ENCODE data around the gene LNX1.

The LNX1 gene

DNA sequence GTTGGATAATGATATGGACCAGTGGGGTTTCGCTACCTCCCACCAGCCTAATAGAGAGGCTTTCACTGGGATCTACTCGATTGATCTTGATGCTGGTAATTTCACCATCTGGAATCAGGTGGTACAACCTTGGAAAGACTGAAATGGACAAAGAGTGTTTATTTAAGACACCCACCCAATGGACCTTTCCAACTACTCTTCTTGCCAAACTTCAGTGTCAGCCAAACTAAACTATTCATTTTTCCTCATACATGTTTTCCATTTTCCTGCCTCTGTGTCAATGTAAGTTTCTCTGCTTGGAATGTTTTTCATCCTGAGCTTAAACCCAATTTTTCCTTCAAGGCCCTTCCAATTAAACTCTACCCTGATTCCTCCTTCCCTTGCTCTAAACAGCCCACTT, 92.6 kb downstream of the LNX1 start:
- no peak overlapping the region for H3K4me3 Mint-ChIP-seq
- no peaks in the 10 kb centered on the region for H3K27me3 Mint-ChIP-seq
- no peak overlapping the region for H3K27ac Mint-ChIP-seq
- no peak for DNase-seq
- no peaks in the 10 kb centered on the region for H3K4me1 Mint-ChIP-seq
- H3K9me3 Mint-ChIP-seq: no peaks in the 10 kb centered on the region
- no peaks in the 10 kb centered on the region for H3K36me3 Mint-ChIP-seq
- CTCF ChIA-PET: interaction anchor here (1.4 kb wide), 1 partner anchor 8 kb away, joined by 5 read pairs; no protein-coding TSS in a partner anchor

DNA sequence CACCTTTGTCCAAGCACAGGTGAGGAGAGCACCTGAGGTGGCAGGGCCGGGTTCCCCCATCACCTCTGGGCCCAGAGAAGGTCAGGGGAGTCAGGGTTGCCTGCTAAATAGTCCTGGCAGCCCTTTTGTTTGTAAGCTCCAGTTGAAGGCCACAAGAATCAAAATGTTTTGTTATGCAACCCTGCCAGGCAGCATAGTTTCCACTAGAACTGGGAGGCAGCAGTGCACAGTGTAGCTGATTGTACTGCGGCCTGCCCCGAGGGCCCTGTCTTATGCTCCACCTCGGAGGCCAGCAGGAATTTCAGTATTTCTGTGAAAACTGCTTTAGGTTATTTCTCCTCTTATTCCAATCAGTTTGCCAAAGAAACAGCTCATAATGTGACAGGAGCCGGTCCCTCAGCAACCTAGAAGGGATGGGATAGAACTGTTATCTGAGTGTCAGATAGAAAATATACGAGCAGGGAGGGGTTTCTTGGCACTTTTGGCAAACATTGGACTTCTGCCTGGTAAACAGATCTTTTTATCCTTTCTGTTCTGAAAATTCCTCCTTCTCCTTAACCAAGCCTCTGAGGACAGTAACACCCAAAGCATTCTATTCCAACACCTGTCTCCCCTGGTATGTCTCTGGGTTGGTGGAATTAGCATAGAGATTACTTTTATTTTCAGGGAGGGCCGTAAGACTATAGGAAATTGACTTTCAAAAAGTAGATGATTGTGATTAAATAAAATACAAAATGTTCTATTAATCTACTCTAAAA, 93.6 kb downstream of the LNX1 start:
- CTCF ChIA-PET: no interaction called here
- no peak overlapping the region for H3K4me3 Mint-ChIP-seq
- DNase-seq: no peak
- no peaks in the 10 kb centered on the region for H3K4me1 Mint-ChIP-seq
- no peak overlapping the region for H3K27ac Mint-ChIP-seq
- H3K36me3 Mint-ChIP-seq: no peaks in the 10 kb centered on the region
- no peaks in the 10 kb centered on the region for H3K9me3 Mint-ChIP-seq
- no peaks in the 10 kb centered on the region for H3K27me3 Mint-ChIP-seq

DNA sequence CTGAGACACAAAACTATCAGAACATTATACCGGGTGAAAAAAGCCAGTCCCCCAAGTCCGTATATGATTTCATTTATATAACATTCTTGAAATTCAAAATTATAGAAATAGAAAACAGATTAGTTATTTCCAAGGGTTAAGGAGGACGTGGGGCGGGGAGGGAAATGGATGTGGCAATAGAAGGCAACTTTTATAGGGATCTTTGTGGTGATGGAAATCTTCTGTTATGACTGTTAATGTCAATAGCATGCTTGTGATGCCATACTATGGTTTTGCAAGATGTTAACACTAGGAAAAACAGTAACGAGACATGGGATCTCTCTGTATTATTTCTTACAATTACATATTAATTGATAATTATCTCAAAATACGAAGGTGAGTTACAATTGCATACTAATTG, 96.4 kb downstream of the LNX1 start:
- no peaks in the 10 kb centered on the region for H3K36me3 Mint-ChIP-seq
- CTCF ChIA-PET: no interaction called here
- no peak for DNase-seq
- H3K27ac Mint-ChIP-seq: no peak overlapping the region
- no peaks in the 10 kb centered on the region for H3K4me1 Mint-ChIP-seq
- no peak overlapping the region for H3K4me3 Mint-ChIP-seq
- H3K9me3 Mint-ChIP-seq: no peaks in the 10 kb centered on the region
- no peaks in the 10 kb centered on the region for H3K27me3 Mint-ChIP-seq

DNA sequence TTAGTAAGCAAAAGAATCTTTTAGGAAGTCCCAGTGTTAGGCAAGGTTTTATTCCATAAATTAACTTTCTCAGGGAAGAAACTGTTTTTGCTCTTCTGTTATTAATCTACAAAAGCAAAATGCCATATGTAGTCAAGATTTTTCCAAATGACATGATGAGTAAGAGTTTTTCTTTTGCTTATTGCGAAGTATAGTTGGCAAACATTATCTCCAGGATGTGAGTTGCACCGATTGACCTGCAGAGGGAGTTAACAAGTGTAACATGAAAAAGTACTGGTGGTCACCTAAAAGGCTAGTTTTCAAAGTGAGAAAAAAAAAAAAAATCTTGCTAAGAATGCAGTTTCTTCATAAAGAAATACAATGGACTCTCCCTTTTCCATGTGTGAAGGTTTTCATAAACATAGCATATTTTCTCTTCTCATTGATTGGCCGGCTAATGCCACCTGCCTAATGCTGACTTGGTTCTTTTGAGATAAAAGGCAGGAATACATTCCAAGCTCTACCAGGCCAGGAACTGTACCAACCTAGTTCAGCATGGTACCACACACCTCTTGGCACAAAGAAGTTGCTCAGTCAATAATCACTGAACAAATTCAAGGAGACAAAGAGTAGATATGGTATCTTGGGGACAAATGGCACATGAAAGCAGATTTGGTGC, 100.2 kb downstream of the LNX1 start:
- Mint-ChIP-seq H3K4me3 (no peak overlapping the region), H3K36me3 (no peaks in the 10 kb centered on the region), H3K4me1 (no peaks in the 10 kb centered on the region), H3K27me3 (peaks cover 7% of the 10 kb centered on the region), H3K27ac (no peak overlapping the region), H3K9me3 (no peaks in the 10 kb centered on the region)
- no peak for DNase-seq
- CTCF ChIA-PET: interaction anchor here (0.7 to 1.2 kb wide), 4 partner anchors 8 to 743 kb away, joined by 3 to 5 read pairs (median 4); no protein-coding TSS in a partner anchor

DNA sequence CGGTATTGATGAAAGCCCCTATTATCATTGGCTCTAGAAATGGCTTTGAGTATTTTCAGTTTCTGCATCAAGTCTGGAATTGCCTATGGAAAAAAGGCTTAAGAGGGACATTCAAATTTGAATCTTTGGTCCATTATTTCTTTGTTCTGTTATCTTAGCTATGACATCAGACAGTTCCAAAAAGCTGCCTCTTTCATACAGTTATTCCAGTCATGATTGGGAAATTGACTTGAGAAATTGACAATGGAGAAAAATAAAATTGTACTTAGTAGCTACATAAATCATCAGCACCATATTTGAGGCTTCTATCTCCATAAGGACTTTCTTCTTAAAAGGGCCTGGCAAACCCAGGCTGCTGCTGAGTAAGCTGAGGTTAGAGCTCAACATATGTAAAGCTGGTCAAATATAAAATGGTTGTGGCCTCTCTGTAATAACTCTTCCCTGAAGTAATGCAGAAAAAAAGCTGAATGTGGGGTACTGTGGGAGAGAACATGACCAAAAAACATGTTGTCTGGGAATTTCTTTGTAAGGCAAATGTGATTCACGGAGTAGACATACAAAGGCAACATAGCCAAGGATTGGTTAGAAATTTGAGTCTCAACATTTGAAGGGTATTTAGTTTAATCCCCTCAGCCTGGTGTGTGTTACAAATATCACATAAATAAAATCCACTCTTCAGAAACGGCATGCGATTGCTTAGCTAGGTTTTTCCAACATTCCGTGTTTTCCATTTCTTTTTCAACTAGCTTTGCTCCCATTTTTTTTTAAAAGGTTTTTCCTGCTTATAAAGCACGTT, 100.9 kb downstream of the LNX1 start:
- peaks cover 14% of the 10 kb centered on the region for H3K27me3 Mint-ChIP-seq
- H3K4me3 Mint-ChIP-seq: no peak overlapping the region
- DNase-seq: no peak
- no peaks in the 10 kb centered on the region for H3K9me3 Mint-ChIP-seq
- no peaks in the 10 kb centered on the region for H3K4me1 Mint-ChIP-seq
- H3K36me3 Mint-ChIP-seq: no peaks in the 10 kb centered on the region
- H3K27ac Mint-ChIP-seq: no peak overlapping the region
- CTCF ChIA-PET: interaction anchor here (1.0 to 1.2 kb wide), 3 partner anchors 9 to 744 kb away, joined by 3 to 5 read pairs (median 4); no protein-coding TSS in a partner anchor

DNA sequence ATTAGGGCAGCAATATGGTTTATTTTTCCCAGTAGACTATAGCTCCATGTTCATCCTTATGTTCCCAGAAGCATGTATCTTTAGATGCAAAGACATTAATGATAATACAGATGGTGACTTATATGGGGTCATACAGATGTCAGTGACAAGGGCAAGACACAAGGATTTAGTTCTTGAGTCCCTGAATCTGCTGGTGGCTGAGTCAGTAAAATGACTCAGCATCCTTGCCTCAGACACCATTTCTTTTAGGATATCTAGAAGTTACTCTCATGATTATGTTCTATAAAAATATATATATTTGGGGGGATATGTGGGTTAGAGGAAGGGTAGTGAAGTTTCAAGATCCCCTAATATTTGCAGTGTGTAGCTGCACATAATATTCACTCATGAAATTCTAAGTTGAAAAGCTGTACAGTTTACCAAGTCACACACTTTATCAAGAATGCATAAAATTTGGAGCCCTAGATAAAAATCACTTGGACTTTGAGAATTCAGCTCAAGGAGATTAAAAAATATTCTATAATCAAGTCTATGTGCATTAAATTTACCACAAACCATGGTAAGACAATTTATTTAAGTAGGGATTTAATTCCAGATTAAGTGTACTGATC, 101.9 kb downstream of the LNX1 start:
- no peak for DNase-seq
- peaks cover 18% of the 10 kb centered on the region for H3K27me3 Mint-ChIP-seq
- H3K9me3 Mint-ChIP-seq: no peaks in the 10 kb centered on the region
- no peak overlapping the region for H3K27ac Mint-ChIP-seq
- no peak overlapping the region for H3K4me3 Mint-ChIP-seq
- no peaks in the 10 kb centered on the region for H3K36me3 Mint-ChIP-seq
- no peaks in the 10 kb centered on the region for H3K4me1 Mint-ChIP-seq
- CTCF ChIA-PET: interaction anchor here (1.2 kb wide), 1 partner anchor 10 kb away, joined by 5 read pairs; no protein-coding TSS in a partner anchor

DNA sequence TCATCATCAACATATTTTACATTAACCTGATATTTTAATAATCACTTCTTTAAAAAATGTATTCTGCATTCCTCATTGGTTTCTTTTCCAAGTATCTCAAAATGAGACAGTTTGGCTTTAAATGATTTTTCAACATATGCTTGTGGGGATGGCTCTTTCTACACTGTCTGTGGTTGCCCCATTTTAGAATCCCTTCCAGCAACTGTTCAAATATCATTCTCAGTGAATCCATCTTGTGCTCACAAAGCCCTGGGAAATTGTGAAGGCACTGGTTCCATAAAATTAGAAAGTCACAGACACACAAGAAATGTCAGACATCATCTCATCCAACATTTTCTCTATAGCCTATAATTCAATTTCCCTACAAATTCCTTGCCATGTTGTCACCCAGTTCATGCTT, 103.5 kb downstream of the LNX1 start:
- no peaks in the 10 kb centered on the region for H3K4me1 Mint-ChIP-seq
- H3K36me3 Mint-ChIP-seq: no peaks in the 10 kb centered on the region
- DNase-seq: no peak
- H3K27ac Mint-ChIP-seq: no peak overlapping the region
- CTCF ChIA-PET: no interaction called here
- no peak overlapping the region for H3K4me3 Mint-ChIP-seq
- H3K27me3 Mint-ChIP-seq: peaks cover 18% of the 10 kb centered on the region
- no peaks in the 10 kb centered on the region for H3K9me3 Mint-ChIP-seq

DNA sequence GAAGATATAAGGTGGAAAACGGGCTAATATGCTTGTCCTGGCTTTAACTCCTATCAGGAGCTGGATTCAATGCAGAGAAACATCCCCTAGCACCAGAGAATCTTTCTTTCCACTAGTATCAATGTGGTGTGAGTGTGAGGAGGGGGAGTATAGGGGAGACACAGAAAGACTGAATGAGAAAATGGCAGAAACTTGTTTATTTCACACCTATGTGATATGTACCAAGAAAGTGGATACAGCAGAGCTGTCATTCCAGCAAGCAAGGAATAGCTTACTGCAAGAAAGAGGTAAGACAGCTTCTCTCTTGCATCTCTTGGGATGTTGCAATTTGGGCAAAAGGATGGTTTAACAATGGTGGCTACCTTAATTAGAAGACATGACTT, 105.6 kb downstream of the LNX1 start:
- Mint-ChIP-seq H3K36me3 (no peaks in the 10 kb centered on the region), H3K9me3 (no peaks in the 10 kb centered on the region), H3K4me1 (no peaks in the 10 kb centered on the region), H3K27me3 (peaks cover 22% of the 10 kb centered on the region), H3K27ac (no peak overlapping the region), H3K4me3 (no peak overlapping the region)
- no peak for DNase-seq
- CTCF ChIA-PET: no interaction called here

DNA sequence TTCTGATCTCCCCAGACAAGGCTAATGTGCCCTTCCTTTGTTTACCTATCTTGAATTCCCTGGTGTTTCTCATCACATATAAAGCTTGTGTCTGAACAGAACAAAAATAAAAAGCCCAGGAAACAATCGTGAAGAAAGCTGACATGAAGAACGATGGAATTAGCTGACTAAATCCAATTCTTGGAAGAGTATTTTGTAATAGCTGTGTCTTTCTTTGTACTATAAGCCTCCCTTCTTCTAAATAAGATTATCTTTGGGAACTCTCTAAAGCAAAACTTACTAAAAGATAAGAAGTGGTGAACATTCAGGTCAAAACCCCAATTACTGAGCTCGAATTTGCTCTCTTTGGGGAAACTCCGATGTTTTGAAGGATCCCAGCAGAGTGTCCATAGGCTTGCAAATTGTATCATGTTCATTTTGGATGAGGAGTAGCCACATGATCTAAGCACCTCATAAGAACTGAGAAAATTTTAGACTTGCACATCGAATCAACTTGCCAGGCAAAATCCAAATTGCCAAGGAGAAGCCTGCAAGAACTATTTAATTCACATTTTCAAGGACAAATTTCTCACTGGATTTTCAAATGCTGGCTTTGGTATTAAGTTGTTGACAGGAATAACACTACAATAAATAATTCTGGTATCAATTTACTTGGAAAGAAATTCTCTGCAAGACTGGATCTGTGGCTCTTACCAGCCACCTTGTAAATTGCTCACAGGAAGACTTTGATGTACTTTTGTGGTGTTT, 106.2 kb downstream of the LNX1 start:
- H3K4me3 Mint-ChIP-seq: no peak overlapping the region
- H3K9me3 Mint-ChIP-seq: no peaks in the 10 kb centered on the region
- H3K4me1 Mint-ChIP-seq: no peaks in the 10 kb centered on the region
- H3K27me3 Mint-ChIP-seq: peaks cover 22% of the 10 kb centered on the region
- no peak for DNase-seq
- H3K36me3 Mint-ChIP-seq: no peaks in the 10 kb centered on the region
- no peak overlapping the region for H3K27ac Mint-ChIP-seq
- CTCF ChIA-PET: no interaction called here

DNA sequence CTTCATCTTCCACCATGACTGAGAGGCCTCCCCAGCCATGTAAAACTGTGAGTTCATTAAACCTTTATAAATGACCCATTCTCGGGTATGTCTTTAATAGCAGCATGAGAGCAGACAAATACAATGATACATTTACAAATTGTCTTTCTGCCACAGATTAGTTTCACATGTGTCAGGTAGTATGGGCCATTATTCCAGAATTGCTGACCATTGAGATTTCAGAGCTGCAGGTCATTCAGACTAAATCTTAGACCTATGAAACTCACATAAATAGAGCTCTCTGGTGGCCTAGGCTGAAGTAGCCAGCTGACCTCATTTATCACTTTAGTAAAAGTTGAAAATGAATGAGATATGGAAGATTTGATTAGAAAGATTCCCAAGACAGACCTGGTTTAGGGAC, 108.0 kb downstream of the LNX1 start:
- no peaks in the 10 kb centered on the region for H3K36me3 Mint-ChIP-seq
- no peak overlapping the region for H3K4me3 Mint-ChIP-seq
- H3K9me3 Mint-ChIP-seq: no peaks in the 10 kb centered on the region
- H3K27me3 Mint-ChIP-seq: peaks cover 22% of the 10 kb centered on the region
- CTCF ChIA-PET: no interaction called here
- no peak for DNase-seq
- no peaks in the 10 kb centered on the region for H3K4me1 Mint-ChIP-seq
- H3K27ac Mint-ChIP-seq: no peak overlapping the region

DNA sequence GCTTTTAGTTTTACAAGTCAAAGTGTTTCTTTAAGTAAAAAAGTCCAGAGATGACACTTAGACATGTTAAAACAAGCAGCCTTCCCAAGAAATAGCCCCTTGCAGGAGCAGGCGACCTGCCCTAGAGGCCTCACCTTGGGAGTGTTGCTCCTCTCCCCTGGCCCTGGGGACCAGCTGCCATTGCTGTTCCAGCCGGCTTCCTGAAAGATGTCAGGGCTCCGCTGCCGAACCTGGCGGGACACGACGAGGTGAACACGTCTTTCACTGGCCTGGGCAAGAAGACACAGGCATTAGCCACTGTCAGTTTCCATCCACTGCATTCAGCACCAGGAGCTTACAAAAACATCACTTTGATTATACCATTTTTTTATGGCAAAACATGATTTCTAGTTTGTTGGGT, 109.7 kb downstream of the LNX1 start:
- H3K27ac Mint-ChIP-seq: no peak overlapping the region
- H3K27me3 Mint-ChIP-seq: peaks cover 23% of the 10 kb centered on the region
- no peaks in the 10 kb centered on the region for H3K36me3 Mint-ChIP-seq
- no peaks in the 10 kb centered on the region for H3K4me1 Mint-ChIP-seq
- DNase-seq: no peak
- no peaks in the 10 kb centered on the region for H3K9me3 Mint-ChIP-seq
- no peak overlapping the region for H3K4me3 Mint-ChIP-seq
- CTCF ChIA-PET: no interaction called here

DNA sequence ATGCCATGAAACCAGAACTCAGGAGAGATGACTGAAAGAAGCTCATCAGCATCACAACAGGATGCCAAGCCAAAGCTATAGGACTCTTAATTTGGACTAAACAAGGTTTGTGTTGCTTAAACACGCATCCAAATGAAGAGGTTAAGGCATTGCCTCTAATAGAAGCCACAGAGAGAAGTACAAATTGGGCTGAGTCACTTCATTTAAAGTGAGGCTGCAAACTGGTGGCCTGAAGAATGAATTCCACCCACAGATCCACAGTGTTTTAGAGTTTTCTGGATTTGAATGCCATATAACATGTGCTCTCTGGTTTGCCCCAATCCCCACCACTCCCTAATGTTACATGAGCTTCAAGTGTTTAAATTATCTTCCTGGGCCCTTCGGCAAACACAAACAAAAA, 110.4 kb downstream of the LNX1 start:
- Mint-ChIP-seq H3K4me3 (no peak overlapping the region), H3K27me3 (peaks cover 19% of the 10 kb centered on the region), H3K9me3 (no peaks in the 10 kb centered on the region), H3K27ac (no peak overlapping the region), H3K36me3 (no peaks in the 10 kb centered on the region), H3K4me1 (no peaks in the 10 kb centered on the region)
- DNase-seq: no peak
- CTCF ChIA-PET: interaction anchor here (1.3 kb wide), 1 partner anchor 10 kb away, joined by 4 read pairs; no protein-coding TSS in a partner anchor

DNA sequence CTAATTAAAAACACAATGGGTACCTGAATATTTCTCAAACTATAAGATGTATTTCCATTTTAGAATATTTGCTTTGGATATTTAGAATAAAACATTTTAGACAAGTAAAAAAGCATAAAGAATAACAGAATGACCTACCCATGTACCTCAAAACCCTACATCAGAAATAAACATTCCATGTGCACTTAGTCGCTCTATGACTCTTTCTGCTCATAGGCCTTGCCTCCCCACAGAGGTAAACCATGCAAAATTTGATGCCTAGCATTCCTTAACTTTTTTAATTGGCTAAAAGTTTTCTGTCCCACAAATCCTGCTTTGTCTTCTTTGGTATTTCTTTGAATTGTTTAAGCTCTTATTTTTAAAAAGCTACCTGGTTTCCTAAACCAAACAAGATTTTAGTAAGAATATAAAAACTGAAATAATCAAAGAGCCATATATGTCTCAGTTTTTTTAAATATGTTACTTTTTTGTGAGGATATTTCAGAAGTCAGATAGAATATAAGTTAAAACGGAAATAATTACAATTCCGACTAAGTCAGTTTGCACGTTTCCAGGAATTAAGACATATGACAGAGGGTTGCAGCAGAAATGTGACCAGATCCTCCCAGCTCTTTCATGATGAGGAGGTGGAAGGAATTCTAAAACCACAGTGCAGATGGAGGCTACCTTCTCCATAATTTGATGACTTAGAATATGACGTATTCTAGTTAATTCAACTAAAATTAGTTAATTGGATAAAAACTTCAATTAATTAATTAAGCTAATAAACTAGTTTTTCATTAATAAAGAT, 111.4 kb downstream of the LNX1 start:
- DNase-seq: no peak
- Mint-ChIP-seq H3K36me3 (no peaks in the 10 kb centered on the region), H3K27me3 (peaks cover 12% of the 10 kb centered on the region), H3K9me3 (no peaks in the 10 kb centered on the region), H3K4me3 (no peak overlapping the region), H3K27ac (no peak overlapping the region), H3K4me1 (no peaks in the 10 kb centered on the region)
- CTCF ChIA-PET: interaction anchor here (1.3 kb wide), 1 partner anchor 11 kb away, joined by 4 read pairs; no protein-coding TSS in a partner anchor

All from activated naive CD4-positive, alpha-beta T cell treated with anti-CD3 and anti-CD28 coated beads, Interleukin-2, amount 10 ng/mL, durations not matched to agents 7 days and 5 days (primary cell).